RPMI7951 (cell line): ENCODE measurements around the gene DRAM1. TPM values are rescaled to one million over a fixed set of nuclear protein-coding genes. Genes with fewer than 3 reads are reported as not detected.
"Not testable (repeated sequence)": the region's sequence is repeated elsewhere in the genome, so short reads cannot be mapped to it uniquely, and the experiment has no call there.

Source experiments
- DNase-seq: peaks from one replicate; pipeline ENCODE4 v3.0.0-alpha.2; 2012; ENCODE audit warnings: low read depth
- total RNA-seq: library from RNA; depleted of rRNA; stranded (reverse); fragments of >200 nt; shearing (Covaris generic); gene quantifications from 2 replicates; pipeline ENCODE4 v1.2.3, GENCODE V29; 2014

DRAM1 gene
- total RNA-seq, 1 experiment from 2014 or later: 2.6 TPM

- no peak for DNase-seq
Observed at GRCh38 chr12:101906226-101906625, 28.8 kb downstream of the DRAM1 start.

GRCh38 chr12:101908395-101908794 is 31.0 kb downstream of the DRAM1 start:
- DNase-seq: no peak

- no peak for DNase-seq
Observed at GRCh38 chr12:101909646-101910045, 32.3 kb downstream of the DRAM1 start.

GRCh38 chr12:101915841-101916240 is 38.5 kb downstream of the DRAM1 start:
- no peak for DNase-seq

- DNase-seq: not testable (repeated sequence)
Observed at GRCh38 chr12:101918805-101919204, 41.4 kb downstream of the DRAM1 start.

GRCh38 chr12:101919447-101919846 is 42.1 kb downstream of the DRAM1 start:
- no peak for DNase-seq

GRCh38 chr12:101920906-101921305 is 43.5 kb downstream of the DRAM1 start:
- no peak for DNase-seq

- DNase-seq: no peak
Observed at GRCh38 chr12:101923045-101923718, 45.8 kb downstream of the DRAM1 start.

GRCh38 chr12:101924618-101925017 is 47.2 kb downstream of the DRAM1 start:
- peak; percentile 71 for DNase-seq

DNA sequence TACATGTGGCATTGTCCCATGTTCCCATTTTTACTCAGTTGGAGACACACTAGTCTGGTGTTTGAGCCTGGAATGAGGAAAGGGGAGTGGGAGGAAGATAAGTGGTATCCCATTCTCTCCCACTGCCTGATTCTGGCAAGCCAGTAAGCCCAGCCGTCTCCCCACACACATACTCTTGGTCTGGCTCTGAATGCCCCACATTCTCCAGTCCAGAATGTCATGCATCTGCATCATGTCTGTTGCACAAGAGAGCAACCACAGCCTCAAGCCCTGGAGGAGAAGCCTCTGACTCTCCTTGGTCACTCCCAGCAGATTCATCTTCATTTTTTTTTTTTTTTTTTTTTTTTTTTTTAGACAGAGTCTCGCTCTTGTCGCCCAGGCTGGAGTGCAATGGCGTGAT is 48.0 kb downstream of the DRAM1 start:
- peak; percentile 92 for DNase-seq

- DNase-seq: peak; percentile 23
Observed at GRCh38 chr12:101925935-101926334, 48.6 kb downstream of the DRAM1 start.

- DNase-seq: no peak
Observed at GRCh38 chr12:101927036-101927435, 49.7 kb downstream of the DRAM1 start.

DNA sequence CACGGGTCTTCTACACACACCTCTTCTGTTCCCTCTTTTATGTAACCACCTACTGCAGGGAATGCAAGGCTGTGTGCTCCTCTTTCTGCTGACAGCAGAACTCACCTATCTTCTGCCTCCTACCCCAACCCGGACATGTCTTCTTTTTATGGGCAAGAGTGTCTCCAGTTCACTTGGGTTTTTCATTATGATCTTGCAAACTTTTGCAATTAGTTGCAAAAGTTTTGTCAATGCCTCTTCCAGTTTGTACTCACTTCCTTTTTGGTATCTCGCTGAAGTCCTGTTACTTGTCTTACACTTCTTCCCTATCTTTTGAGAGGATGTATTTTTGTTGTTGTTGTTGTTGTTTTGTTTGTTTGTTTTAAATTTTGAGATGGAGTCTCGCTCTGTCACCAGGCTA is 50.6 kb downstream of the DRAM1 start:
- no peak for DNase-seq

- peak; percentile 51 for DNase-seq
Observed at GRCh38 chr12:101928556-101928955, 51.2 kb downstream of the DRAM1 start.

DNA sequence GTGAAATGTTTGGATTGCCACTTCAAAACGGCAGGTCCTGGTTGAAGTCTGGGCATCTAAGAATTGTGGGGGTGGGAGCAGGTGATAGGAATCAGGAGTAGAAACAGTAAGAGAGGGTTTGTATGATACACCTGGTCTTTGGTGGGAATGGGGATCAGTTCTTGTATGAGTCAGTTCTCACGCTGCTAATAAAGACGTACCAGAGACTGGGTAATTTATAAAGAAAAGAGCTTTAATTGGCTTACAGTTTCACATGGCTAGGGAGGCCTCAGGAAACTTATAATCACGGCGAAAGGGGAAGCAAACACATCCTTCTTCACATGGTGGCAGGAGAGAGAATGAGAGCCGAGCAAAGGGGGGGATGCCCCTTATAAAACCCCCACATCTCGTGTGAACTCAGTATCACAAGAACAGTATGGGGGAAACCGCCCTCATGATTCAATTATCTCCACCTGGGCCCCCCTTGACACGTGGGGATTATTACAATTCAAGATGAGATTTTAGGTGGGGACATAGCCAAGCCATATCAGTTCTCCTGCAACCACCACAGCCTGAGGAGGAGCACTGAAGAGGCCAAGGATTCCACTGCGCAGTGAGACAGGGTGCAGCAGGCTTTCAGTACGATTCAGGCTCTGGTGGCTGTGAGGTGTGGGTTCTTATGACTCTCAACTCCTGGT is 52.1 kb downstream of the DRAM1 start:
- no peak for DNase-seq

GRCh38 chr12:101931498-101932326 is 54.3 kb downstream of the DRAM1 start:
- DNase-seq: no peak

GRCh38 chr12:101933866-101934514 is 56.6 kb downstream of the DRAM1 start:
- no peak for DNase-seq

DNA sequence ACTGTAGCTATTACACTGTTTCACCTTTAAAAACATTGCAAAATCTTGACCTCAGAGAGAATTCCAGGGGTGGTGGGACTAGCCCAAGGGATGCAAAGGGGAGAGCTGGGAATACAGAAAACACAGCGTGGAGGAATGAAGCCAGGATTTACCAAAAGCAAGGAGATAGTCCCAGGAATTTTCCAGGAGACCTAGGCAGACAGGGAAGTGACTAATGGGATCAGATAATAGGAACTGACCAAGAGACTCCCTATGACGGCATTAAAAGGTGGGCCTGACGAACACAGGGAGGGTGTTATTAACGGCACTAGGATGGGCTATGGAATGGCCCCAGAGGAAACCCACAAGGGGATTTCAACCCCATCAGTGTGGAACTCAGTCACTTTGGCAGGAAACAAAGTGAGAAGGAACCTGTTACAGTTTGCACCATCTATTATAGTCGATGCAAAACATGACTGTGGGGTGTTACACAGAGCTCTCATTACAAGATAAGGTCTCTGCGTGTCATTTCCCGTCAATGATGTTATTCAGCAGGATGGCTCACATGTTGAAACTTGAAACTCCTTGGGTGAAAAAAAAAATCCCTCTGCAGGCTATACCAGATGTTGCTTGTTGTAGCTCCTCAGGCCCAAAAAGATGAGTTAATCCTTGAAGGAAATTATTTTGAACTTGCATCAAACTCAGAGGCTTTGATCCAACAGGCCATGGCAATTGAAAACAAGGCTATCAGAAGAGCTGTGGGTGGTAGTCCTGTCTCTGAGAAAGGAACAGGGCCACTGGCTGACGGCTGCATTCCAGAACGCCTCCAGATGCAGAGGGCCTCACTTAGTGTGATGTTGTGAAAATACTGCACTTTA is 58.7 kb downstream of the DRAM1 start:
- peak; percentile 86 for DNase-seq

GRCh38 chr12:101939306-101939705 is 61.9 kb downstream of the DRAM1 start:
- no peak for DNase-seq

GRCh38 chr12:101939856-101940265 is 62.5 kb downstream of the DRAM1 start:
- peak; percentile 61 for DNase-seq

DNA sequence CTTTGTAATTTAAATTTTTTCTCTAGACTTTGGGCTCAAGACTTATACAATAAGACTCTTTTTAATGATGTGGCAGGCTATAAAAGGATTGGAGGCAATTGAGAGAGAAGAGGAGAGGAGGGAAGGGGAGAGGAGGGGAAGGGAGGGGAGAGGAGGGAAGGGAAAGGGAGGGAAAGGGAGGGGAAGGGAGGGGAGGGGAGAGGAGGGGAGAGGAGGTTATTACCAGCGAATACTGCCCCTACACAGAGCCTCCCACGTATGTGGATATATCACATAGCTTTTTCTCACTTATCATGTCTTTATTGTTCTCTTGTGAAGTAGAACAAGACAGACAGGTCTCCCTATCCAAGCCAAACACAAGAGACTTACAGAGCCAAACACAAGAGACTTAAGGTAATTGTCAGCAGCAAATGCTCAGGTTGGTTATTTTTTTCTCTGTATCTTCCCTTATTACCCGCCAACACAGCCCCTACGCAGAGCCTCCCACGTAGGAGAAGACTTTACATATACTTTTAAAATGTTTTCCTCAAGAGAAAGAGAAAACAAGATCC is 63.1 kb downstream of the DRAM1 start:
- DNase-seq: no peak
